Muscle layer of colon (tissue), 2 donors: ENCODE measurements around the gene FOXJ3.
"Not testable (repeated sequence)": the region's sequence is repeated elsewhere in the genome, so short reads cannot be mapped to it uniquely, and the experiment has no call there.

ENCODE experiments used
- H3K27ac ChIP-seq: one replicate; pipeline ENCODE4 v1.7.0; 2013; ENCODE audit warnings: low read depth, mild to moderate bottlenecking, low read length, moderate library complexity
- H3K27me3 ChIP-seq, 2 donors: one replicate each; pipeline ENCODE4 v1.7.0; 2013; ENCODE audit warnings: low read length in 2 of 2, mild to moderate bottlenecking in 2 of 2; ENCODE audit not compliant: insufficient read depth in 2 of 2, control insufficient read depth in 1 of 2
- H3K36me3 ChIP-seq: one replicate; pipeline ENCODE4 v1.7.0; 2013; ENCODE audit warnings: mild to moderate bottlenecking, low read length; ENCODE audit not compliant: insufficient read depth
- H3K4me1 ChIP-seq: one replicate; pipeline ENCODE4 v1.7.0; 2013; ENCODE audit warnings: mild to moderate bottlenecking, low read length; ENCODE audit not compliant: insufficient read depth
- H3K4me3 ChIP-seq, 2 donors: one replicate each; pipeline ENCODE4 v1.7.0; 2013; ENCODE audit warnings: low read length in 2 of 2, low read depth in 1 of 2, mild to moderate bottlenecking in 1 of 2, moderate library complexity in 1 of 2
- H3K9ac ChIP-seq: one replicate; pipeline ENCODE4 v1.7.0; 2013; ENCODE audit warnings: low read length
- H3K9me3 ChIP-seq: one replicate; pipeline ENCODE4 v1.7.0; 2013; ENCODE audit warnings: mild to moderate bottlenecking, low read length
- donor health status: abdominal sarcoma.
- donor health status: Adenocarcinoma of cecum.

FOXJ3 gene

DNA sequence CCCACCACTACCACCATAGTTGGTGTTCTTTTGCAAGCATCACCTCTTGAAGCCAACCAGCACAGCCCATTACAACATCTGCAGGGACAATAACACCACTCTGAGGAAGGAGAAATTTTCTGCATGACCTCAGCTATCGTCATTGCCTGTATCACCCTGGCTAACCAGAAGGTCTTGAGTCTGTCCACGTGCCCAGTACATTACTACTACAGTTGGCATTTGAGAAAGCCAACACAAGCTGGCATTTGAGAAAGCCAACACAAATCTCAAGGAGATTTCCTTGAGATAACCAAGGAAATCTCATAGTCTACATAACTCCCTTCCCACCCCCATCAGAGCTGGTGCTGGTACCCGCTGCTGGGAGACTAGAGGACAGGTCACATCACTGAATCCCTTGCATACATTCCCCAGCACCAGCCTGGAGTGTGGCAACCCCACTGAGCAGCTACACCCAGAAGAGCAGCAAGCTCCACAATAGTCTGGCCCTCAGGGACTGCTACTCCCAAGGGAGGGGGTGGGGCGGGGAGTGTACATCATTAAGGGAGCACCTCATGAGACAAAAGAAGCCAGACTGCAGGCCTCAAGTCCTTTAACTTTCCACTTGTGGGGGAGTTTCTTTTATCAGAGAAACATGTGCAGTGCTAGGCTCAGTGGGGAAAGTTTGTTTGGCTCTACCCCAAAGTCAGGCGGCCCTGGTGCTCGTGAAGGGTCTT is 124.5 kb downstream of the FOXJ3 start:
- peaks cover 8% of the 10 kb centered on the region for H3K4me1 ChIP-seq
- no peak overlapping the region for H3K4me3 ChIP-seq

DNA sequence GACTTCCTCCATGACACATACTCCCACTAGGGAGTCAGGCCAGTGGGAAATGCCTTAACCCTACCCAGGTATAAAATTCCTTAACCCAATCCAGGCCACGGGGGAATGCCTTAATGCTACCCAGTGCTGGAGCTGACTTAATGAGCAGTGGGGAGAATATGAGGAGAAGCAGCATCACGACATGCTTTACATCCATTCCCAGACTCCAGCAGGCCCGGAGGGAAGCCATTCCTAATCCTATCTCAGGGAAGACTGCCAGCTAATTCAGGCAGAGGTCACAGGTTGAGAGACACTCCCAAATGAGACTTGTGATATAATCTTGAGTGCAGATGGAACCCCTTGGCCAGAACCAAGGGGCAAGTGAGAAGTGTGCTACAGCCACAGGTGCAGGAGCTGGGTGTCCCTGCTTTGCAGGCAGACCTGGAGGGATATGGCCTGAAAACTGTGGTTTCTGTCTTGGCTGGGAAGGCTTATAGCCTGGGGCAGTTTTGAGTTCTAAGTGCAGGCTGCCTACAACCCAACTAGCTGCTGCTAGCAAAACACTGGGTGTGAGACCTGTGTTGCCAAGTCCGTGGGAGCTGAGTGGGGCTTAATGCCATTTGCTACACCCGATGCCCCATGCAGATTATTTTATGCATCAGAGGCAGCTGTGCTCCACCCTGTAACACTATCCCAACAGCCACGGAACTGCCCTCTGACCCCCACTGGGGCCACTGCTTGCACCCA is 125.3 kb downstream of the FOXJ3 start:
- Histone ChIP-seq H3K36me3 (no peaks in the 10 kb centered on the region), H3K27ac (no peak overlapping the region), H3K27me3 (no peaks in the 10 kb centered on the region), H3K4me3 (no peak overlapping the region), H3K9ac (no peak overlapping the region), H3K9me3 (no peaks in the 10 kb centered on the region), H3K4me1 (peaks cover 6% of the 10 kb centered on the region)

More for the DNA sequence above, 124.5 kb downstream of the FOXJ3 start:
- Histone ChIP-seq H3K27me3 (no peaks in the 10 kb centered on the region), H3K9me3 (no peaks in the 10 kb centered on the region), H3K36me3 (no peaks in the 10 kb centered on the region), H3K9ac (no peak overlapping the region), H3K27ac (no peak overlapping the region)

DNA sequence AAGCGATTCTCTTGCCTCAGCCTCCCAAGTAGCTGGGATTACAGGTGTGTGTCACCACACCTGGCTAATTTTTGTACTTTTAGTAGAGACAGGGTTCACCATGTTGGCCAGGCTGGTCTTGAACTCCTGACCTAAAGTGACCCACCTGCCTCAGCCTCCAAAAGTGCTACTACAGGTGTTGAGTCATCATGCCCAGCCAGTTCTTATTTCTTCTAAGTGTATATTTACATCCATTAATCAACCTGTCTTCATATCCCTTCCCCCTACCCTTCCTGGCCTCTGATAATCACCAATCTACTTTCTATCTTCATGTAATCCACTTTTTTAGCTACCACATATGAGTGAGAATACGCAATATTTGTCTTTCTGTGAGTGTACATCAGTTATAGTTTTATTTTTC is 128.1 kb downstream of the FOXJ3 start:
- not testable (repeated sequence) for H3K36me3 ChIP-seq, H3K4me1 ChIP-seq, H3K4me3 ChIP-seq, H3K9ac ChIP-seq, H3K27me3 ChIP-seq, H3K9me3 ChIP-seq, H3K27ac ChIP-seq

DNA sequence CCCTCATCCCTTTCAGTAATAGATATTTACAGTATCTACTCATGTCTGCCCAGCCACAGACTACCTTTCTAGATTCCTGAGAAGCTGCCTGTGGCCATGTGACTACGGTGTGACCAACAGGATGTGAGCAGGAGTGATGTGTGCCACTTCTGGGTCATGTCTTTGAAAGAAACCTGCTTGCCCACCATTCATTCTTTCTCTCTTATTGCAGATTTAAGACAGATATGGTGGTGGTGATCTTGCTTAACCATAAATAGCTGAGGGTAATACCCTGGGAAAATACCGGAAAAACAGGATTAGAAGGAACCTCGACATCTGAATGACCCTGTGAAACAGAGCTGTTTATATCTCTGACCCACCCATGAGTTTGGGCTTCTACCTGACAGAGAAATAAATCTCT is 128.9 kb downstream of the FOXJ3 start:
- H3K27ac ChIP-seq, result no peak overlapping the region
- no peaks in the 10 kb centered on the region for H3K36me3 ChIP-seq
- no peaks in the 10 kb centered on the region for H3K27me3 ChIP-seq
- no peak overlapping the region for H3K4me3 ChIP-seq
- no peak overlapping the region for H3K9ac ChIP-seq
- H3K9me3 ChIP-seq, result no peaks in the 10 kb centered on the region
- H3K4me1 ChIP-seq, result no peaks in the 10 kb centered on the region

DNA sequence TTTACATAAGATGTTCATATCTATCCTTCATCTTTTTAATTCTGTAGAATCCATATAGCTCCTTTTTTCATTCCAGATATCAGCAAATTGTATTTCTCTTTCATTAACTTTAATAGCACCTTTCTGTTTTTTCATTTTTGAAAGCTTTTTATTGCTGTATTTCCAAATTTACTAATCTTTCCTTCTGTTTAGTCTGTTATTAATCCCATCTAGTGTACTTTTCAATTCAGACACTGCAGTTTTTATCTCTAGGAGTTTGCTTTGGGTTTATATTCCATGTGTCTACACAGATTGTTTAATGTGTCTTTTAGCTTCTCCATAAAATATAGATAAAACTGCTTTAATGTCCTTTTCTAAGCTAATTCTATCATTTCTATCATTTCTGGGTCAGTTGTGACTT is 133.0 kb downstream of the FOXJ3 start:
- H3K27me3 ChIP-seq, result no peaks in the 10 kb centered on the region
- H3K4me3 ChIP-seq, result no peak overlapping the region
- no peak overlapping the region for H3K27ac ChIP-seq
- H3K9me3 ChIP-seq, result no peaks in the 10 kb centered on the region
- H3K4me1 ChIP-seq, result no peaks in the 10 kb centered on the region
- H3K9ac ChIP-seq, result no peak overlapping the region
- peaks cover 8% of the 10 kb centered on the region for H3K36me3 ChIP-seq

DNA sequence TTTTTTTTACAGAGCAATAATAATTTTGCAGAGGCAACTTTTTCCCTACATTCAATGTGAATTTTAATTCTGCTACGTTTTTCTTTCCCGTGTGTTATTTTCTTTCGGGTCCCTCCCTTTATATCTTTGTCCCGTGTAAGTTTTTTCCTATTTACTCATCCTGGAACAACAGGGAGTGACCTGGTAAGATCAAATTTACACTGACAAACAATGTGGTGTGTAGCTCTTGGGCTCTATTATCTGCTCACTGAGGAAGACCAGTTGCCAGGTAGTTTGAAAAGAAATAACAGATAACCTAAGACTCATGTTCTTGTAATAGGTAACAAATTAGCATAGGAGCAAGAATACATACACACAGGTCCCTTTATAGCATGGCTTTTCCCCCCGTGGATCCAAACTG is 136.8 kb downstream of the FOXJ3 start:
- H3K9ac ChIP-seq, result no peak overlapping the region
- H3K27ac ChIP-seq, result no peak overlapping the region
- H3K27me3 ChIP-seq, result no peaks in the 10 kb centered on the region
- H3K36me3 ChIP-seq, result peaks cover 8% of the 10 kb centered on the region
- H3K4me1 ChIP-seq, result no peaks in the 10 kb centered on the region
- H3K9me3 ChIP-seq, result no peaks in the 10 kb centered on the region
- H3K4me3 ChIP-seq, result no peak overlapping the region

DNA sequence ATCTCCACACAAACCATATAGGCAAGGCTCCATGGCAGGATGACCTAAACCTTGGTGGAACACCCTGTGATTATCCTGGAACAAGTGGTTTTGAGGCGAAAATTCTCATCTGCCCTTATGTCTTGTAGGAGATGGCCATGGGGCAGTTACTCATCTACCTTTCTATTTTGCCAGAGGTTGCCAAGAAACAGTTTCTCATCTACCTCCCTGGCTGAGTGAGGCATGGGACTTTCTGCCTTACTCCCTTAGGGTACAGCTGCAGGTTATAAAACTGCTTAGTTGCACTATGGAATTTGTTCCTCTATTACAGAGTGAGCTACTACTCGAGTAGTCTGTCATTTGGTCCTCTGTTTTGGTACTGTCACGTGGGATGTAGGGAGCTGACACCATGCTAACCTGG is 139.2 kb downstream of the FOXJ3 start:
- Histone ChIP-seq H3K4me1 (no peaks in the 10 kb centered on the region), H3K9ac (no peak overlapping the region), H3K36me3 (peaks cover 17% of the 10 kb centered on the region), H3K27ac (no peak overlapping the region), H3K27me3 (no peaks in the 10 kb centered on the region), H3K9me3 (no peaks in the 10 kb centered on the region), H3K4me3 (no peak overlapping the region)

DNA sequence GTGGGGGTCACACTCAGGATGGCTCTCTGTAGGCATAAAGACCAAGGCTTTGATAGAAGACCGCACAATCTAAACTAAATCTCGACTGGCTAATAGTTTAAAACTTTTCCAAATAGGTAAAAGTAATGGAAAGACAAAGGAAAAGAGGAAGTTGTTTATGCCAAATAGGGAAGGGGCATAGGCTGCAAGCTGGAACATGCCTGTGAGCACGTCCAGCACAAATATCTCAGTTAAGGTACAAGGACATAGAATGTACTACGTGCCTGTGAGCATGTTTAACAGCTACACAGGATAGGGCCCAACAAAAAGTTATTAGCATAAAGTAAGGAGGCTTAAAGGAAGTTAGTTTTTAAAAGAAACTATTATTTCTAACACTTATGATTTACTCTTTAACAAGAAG is 142.9 kb downstream of the FOXJ3 start:
- H3K36me3 ChIP-seq, result peaks cover 21% of the 10 kb centered on the region
- no peaks in the 10 kb centered on the region for H3K27me3 ChIP-seq
- H3K27ac ChIP-seq, result no peak overlapping the region
- H3K9me3 ChIP-seq, result no peaks in the 10 kb centered on the region
- H3K4me3 ChIP-seq, result no peak overlapping the region
- H3K4me1 ChIP-seq, result no peaks in the 10 kb centered on the region
- H3K9ac ChIP-seq, result no peak overlapping the region

DNA sequence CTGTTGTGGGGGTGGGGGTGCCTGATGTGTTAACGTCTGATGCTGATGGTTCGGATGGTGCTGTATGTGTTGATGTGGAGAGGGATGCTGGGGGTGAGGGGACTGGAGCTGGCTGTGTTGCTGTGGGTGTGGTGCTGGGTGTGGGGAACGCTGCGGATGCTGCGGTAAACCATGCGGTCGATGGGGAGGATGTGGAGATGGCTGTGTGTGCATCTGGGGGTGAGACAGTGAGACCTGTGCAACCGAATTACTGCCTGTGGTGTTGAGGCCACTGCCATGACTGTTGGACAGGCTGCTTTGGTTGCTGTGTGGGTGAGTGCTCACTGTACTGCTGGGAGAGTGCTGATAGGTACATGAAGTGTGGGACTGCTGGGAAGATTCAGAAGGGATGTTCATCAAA is 143.7 kb downstream of the FOXJ3 start:
- Histone ChIP-seq H3K4me1 (no peaks in the 10 kb centered on the region), H3K4me3 (no peak overlapping the region), H3K9ac (no peak overlapping the region), H3K9me3 (no peaks in the 10 kb centered on the region), H3K27ac (no peak overlapping the region), H3K36me3 (peaks cover 25% of the 10 kb centered on the region), H3K27me3 (no peaks in the 10 kb centered on the region)

DNA sequence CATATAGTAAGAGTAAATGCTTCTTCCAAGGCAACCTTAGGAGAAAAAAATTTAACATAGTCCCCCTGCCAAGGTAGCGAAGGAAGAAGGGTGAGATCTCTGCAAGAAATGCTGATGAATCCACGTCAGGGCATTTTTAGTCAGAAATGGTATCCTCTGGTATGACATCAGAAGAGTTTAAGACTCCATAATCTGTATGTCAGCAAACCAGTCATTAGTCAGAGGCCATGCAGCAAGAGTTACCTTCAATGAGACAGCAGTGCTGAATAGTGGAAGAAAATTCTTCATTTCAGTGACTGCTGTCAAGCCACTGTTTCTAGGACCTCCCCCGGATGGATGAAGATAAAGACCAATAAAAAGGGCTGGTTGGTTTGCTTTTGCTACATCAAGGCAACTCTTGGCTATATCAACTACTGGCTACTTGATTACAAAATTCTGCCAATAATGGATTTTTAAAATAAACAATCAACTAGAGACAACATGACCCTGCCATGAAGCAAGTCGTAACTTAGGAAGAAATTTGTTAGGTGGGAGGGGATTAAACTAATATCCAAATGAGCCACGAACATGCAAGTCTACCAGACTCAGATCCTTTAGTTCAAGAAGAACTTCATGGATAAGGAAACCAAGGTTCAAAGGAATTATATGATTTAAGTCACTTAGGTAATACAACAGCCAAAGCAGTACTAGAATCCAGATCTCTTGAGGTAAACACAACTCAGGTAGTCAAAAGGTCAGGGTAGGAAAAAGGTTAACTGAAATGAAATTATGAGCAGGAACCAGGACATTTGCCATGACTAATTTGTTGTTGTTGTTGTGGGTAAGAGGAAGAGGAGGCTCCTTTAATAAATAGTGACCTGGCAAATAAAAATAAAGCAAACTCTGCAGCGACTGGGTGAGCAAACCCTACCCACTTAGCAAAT is 144.8 kb downstream of the FOXJ3 start:
- no peaks in the 10 kb centered on the region for H3K27me3 ChIP-seq
- H3K9ac ChIP-seq, result no peak overlapping the region
- no peak overlapping the region for H3K27ac ChIP-seq
- no peak overlapping the region for H3K4me3 ChIP-seq
- H3K4me1 ChIP-seq, result no peaks in the 10 kb centered on the region
- H3K9me3 ChIP-seq, result no peaks in the 10 kb centered on the region
- H3K36me3 ChIP-seq, result peaks cover 25% of the 10 kb centered on the region

DNA sequence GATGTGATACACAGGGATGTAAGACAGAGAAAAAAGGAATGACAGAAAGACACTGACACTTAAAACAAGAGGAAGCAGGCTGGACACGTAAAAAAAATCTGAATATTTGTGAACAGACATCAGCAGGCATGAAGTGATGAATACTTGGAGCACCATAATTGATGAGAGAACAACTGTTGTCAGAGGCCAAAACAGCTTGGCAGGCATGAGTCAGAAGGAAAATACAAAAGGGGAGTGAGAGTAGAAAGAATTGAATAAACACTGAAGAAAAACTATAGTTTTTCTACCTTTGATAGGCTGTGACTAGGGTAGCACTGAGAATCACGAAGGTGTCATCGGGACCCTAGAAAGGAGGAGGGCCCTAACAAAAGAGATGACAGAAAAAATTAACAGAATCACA is 148.9 kb downstream of the FOXJ3 start:
- no peaks in the 10 kb centered on the region for H3K4me1 ChIP-seq
- H3K27me3 ChIP-seq, result no peaks in the 10 kb centered on the region
- H3K27ac ChIP-seq, result no peak overlapping the region
- H3K9ac ChIP-seq, result no peak overlapping the region
- H3K9me3 ChIP-seq, result no peaks in the 10 kb centered on the region
- H3K36me3 ChIP-seq, result peaks cover 35% of the 10 kb centered on the region
- no peak overlapping the region for H3K4me3 ChIP-seq
